ENCODE measurements around the gene NCKAP5L. TPM values are rescaled to one million over a fixed set of nuclear protein-coding genes. Genes with fewer than 3 reads are reported as not detected.

The NCKAP5L gene
- total RNA-seq, 1 donor from 2014 or later: 33.4 TPM

DNA sequence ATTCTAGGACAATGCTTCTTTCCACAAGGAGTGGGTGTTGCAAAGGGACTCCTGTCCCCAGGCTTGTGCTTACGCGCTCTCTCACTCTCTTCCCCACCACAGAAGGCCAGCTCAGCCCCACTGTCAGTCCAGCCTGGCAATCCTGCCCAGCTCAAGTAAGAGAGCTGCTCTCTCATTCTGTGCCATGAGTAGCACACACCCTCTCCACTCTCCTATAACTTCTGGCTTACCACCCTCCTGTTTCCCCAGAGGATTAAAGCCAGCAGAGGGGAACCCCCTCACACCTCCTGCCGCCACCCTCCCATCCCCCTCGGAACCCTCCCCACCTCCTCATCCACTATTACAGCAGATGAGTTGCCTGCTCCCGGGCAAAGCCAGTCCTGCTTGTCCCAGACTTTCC is 17.1 kb downstream of the NCKAP5L start:
- intact Hi-C loops (cut with DNase I): no loop called here
- DNase-seq (ENCODE audit: low spot score in 2 of 2): no peak

DNA sequence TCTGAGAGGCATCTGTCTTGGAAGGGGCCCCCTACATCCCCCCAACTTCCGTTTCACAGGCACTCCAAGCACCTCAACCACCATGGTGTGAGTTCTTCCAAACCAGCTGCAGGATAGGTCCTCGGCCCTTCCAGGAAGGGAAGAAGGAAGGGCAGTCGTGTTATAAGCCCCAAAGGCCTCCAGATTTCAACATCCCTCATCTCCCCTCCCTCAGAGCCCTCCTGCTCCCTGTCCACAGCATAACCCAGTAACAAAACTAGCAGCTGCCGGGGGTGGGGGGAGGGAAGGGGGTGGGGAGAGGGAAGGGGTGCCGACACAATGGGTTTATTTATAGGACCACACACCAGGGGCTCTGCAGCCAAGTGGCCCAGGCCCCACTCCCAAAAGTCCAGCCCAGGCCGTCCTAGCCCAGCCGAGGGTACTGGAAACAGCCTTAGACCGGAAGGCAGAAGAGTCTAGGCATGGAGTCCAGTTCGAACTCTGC is 18.3 kb downstream of the NCKAP5L start:
- Histone ChIP-seq H3K4me1 (peaks cover 16 to 24% of the 10 kb centered on the region in 2 donors), H3K27ac (peak overlapping the region; percentile 82 to 90), H3K4me3 (peak overlapping the region in 1 of 2 donors; percentile 42), H3K9me3 (no peaks in the 10 kb centered on the region), H3K36me3 (peaks cover 12% of the 10 kb centered on the region in 2 donors), H3K27me3 (no peaks in the 10 kb centered on the region)
- no peak for DNase-seq (ENCODE audit: low spot score in 2 of 2)
- TF ChIP-seq, protein P1, sequence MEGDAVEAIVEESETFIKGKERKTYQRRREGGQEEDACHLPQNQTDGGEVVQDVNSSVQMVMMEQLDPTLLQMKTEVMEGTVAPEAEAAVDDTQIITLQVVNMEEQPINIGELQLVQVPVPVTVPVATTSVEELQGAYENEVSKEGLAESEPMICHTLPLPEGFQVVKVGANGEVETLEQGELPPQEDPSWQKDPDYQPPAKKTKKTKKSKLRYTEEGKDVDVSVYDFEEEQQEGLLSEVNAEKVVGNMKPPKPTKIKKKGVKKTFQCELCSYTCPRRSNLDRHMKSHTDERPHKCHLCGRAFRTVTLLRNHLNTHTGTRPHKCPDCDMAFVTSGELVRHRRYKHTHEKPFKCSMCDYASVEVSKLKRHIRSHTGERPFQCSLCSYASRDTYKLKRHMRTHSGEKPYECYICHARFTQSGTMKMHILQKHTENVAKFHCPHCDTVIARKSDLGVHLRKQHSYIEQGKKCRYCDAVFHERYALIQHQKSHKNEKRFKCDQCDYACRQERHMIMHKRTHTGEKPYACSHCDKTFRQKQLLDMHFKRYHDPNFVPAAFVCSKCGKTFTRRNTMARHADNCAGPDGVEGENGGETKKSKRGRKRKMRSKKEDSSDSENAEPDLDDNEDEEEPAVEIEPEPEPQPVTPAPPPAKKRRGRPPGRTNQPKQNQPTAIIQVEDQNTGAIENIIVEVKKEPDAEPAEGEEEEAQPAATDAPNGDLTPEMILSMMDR (IDR thresholded peaks at IDR 0.05): no peak
- intact Hi-C loops (cut with DNase I): no loop called here

More for the DNA sequence above, 17.1 kb downstream of the NCKAP5L start:
- Histone ChIP-seq H3K36me3 (peaks cover under 1 to 2% of the 10 kb centered on the region in 2 donors), H3K9me3 (no peaks in the 10 kb centered on the region), H3K27ac (no peak overlapping the region), H3K27me3 (no peaks in the 10 kb centered on the region), H3K4me1 (peaks cover 16 to 24% of the 10 kb centered on the region in 2 donors), H3K4me3 (no peak overlapping the region)
- TF ChIP-seq, protein P1 (IDR thresholded peaks at IDR 0.05): no peak

DNA sequence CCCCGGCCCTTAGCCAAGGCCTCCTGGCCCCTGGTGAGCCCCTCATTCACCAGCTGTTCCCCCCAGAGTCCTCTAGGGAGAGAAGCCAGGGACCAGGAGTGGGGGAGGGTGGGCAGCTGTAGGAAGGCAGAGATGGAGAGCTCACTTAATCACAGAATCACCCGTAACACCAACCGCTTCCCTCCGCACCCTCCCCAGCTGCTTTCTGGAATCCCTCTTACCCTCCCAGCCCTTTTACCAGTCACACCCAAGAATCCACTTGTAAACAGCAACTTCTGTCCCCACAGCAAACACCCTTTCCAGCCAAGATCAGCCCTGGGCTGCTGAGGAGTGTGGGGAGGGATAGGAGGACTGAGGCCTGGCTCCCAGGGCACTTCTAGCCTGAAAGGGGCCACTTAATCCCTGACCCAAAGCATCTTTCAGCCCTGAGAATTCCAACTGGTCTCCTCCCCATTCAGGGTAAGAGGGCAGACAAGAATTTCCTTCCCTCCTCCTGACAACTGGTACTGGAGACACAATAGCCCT is 18.8 kb downstream of the NCKAP5L start:
- no peaks in the 10 kb centered on the region for H3K9me3 ChIP-seq
- peaks cover 16 to 24% of the 10 kb centered on the region in 2 donors for H3K4me1 ChIP-seq
- intact Hi-C loops (cut with DNase I): no loop called here
- peaks cover 17% of the 10 kb centered on the region in 2 donors for H3K36me3 ChIP-seq
- peak overlapping the region; percentile 82 to 90 for H3K27ac ChIP-seq
- peak overlapping the region in 1 of 2 donors; percentile 42 for H3K4me3 ChIP-seq
- no peaks in the 10 kb centered on the region for H3K27me3 ChIP-seq
- DNase-seq (ENCODE audit: low spot score in 2 of 2): no peak
- TF ChIP-seq, protein P1 (IDR thresholded peaks at IDR 0.05): no peak

DNA sequence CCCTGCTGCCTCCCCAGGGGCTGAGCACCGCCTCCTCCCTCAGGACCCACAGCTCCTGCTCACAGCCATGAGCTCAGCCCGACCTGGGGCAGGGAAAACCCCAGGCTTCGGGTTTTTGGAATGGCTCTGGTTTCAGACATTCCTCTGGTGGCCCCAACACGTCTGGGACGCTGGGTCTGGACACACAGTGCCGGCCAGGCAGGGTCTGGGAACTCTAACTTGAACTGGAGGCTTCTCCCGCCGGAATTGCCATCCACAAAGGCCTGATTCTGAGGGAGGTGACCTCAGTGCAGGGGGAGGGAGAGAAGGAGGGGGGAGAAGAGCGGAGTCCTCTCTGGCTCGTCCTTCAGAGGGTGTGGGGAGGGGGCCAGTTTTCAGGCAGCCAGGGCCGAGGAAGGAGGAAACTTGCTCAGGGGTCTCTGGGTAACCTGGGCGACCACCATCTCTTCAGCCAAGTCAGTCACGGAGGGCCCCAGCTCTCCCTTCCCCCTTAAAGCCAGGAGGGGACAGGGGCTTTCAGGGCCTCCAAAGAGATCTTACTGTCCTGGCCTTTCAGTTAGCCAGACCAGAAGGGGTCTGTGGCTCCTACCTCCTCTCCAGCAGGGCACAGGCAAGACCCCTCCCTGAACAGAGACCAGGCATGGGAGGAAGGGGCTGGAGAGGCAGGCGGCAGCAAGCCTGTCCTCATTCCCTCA is 19.4 kb downstream of the NCKAP5L start:
- DNase-seq (ENCODE audit: low spot score in 2 of 2): no peak
- Histone ChIP-seq H3K4me3 (peak overlapping the region in 1 of 2 donors; percentile 42), H3K4me1 (peaks cover 16 to 24% of the 10 kb centered on the region in 2 donors), H3K9me3 (no peaks in the 10 kb centered on the region), H3K27me3 (no peaks in the 10 kb centered on the region), H3K36me3 (peaks cover 20 to 23% of the 10 kb centered on the region in 2 donors), H3K27ac (peak overlapping the region; percentile 82 to 90)
- intact Hi-C loops (cut with DNase I): no loop called here
- TF ChIP-seq, protein P1 (IDR thresholded peaks at IDR 0.05): no peak

DNA sequence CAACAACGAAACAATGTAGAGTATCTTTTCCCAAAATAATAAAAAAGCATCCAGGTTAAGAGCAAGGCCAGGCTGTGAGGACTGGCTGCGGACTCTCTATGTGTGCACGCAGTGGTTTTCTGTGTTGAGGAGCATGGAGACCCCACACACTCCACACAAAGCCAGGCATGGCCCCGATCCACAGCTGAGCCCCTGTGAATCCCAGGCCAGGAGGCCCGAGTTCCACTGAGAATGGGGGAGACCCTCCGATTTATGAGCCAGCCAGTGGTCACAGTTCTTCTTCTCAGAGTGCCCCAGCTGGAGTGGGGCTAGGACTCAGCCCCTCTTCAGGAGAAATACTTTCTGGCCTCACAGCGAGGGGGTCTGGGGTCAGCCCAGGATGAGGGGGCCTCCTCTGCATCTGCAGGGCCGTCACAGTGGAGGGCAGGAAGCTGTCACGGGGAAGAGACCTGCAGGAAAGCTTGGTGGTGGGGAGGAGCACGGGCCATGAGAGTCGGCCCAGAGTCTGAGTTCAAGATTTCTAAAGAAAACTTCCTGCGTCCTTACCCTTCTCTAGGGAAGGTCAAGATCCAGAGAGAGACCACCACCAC is 20.1 kb downstream of the NCKAP5L start:
- Histone ChIP-seq H3K4me3 (no peak overlapping the region), H3K9me3 (no peaks in the 10 kb centered on the region), H3K4me1 (peaks cover 16 to 24% of the 10 kb centered on the region in 2 donors), H3K27ac (peak overlapping the region; percentile 82 to 90), H3K36me3 (peaks cover 26 to 30% of the 10 kb centered on the region in 2 donors), H3K27me3 (no peaks in the 10 kb centered on the region)
- DNase-seq (ENCODE audit: low spot score in 2 of 2): no peak
- TF ChIP-seq, protein P1 (IDR thresholded peaks at IDR 0.05): no peak
- intact Hi-C loops (cut with DNase I): no loop called here
